Measurements from ENCODE around the gene SCN4A.
"Not testable (repeated sequence)": the region's sequence is repeated elsewhere in the genome, so short reads cannot be mapped to it uniquely, and the experiment has no call there.

The SCN4A gene

GRCh38 chr17:63911041-63911635, 61.6 kb downstream of the SCN4A start, which contains the start of gene CSHL1:
CSHL1 (minus strand) TSS chr17:63911258; CDS start chr17:63911196, 62 bp downstream.
- DNase-seq = no peak

GRCh38 chr17:63910096-63910495, 62.6 kb downstream of the SCN4A start:
- DNase-seq = no peak

GRCh38 chr17:63909586-63909985, 63.1 kb downstream of the SCN4A start:
- not testable (repeated sequence) for DNase-seq

- not testable (repeated sequence) for DNase-seq
These were observed 65.4 kb downstream of the SCN4A start for GRCh38 chr17:63907161-63907778.

GRCh38 chr17:63904796-63905195, 67.9 kb downstream of the SCN4A start:
- DNase-seq = not testable (repeated sequence)

- not testable (repeated sequence) for DNase-seq
These were observed 68.9 kb downstream of the SCN4A start for GRCh38 chr17:63903787-63904201.

- DNase-seq = peak; percentile 82
These were observed 70.7 kb downstream of the SCN4A start for GRCh38 chr17:63901971-63902370.

GRCh38 chr17:63898899-63899798, 73.6 kb downstream of the SCN4A start:
- DNase-seq = not testable (repeated sequence)

- not testable (repeated sequence) for DNase-seq
These were observed 76.0 kb downstream of the SCN4A start, which contains the start of gene CSH1 for GRCh38 chr17:63896524-63897354. CSH1 (minus strand) TSS chr17:63896574; CDS start chr17:63896511, 63 bp downstream.

- not testable (repeated sequence) for DNase-seq
These were observed 77.9 kb downstream of the SCN4A start for GRCh38 chr17:63894821-63895220.

GRCh38 chr17:63894021-63894420, 78.7 kb downstream of the SCN4A start:
- DNase-seq = not testable (repeated sequence)

GRCh38 chr17:63892316-63893037, 80.2 kb downstream of the SCN4A start:
- DNase-seq = not testable (repeated sequence)

- peak; percentile 23 for DNase-seq
These were observed 83.5 kb downstream of the SCN4A start for GRCh38 chr17:63889026-63889848.

All from NCI-H524 treated with DMSO at 0.1 percent for 48 hours (cell line).